T-helper 17 cell (primary cell): ENCODE data around the gene NELFCD. TPM values are rescaled to one million over a fixed set of nuclear protein-coding genes. Genes with fewer than 3 reads are reported as not detected.
"Not testable (repeated sequence)": the region's sequence is repeated elsewhere in the genome, so short reads cannot be mapped to it uniquely, and the experiment has no call there.

Experiments used
- ATAC-seq: fragments of 150-1000 bp; cut with Tn5 transposase; 2 replicates; pipeline ENCODE4 v1.10.0; 2021; ENCODE audit warnings: mild to moderate bottlenecking, moderate library complexity
- DNase-seq, 3 donors: peaks; one replicate each; pipeline versions ENCODE4 v3.0.0 to v3.0.0-alpha.2; 2020 to 2021
- H3K9me3 ChIP-seq: one replicate; pipeline ENCODE4 v1.7.0; 2013; ENCODE audit warnings: low read length, mild to moderate bottlenecking; ENCODE audit not compliant: control insufficient read depth, poor library complexity, severe bottlenecking
- H3K27ac Mint-ChIP-seq: one replicate; pipeline ENCODE4 v1.8.0; 2022; ENCODE audit warnings: mild to moderate bottlenecking, moderate library complexity, mixed read lengths
- H3K27me3 Mint-ChIP-seq: one replicate; pipeline ENCODE4 v1.8.0; 2022; ENCODE audit warnings: mixed read lengths
- H3K36me3 Mint-ChIP-seq: one replicate; pipeline ENCODE4 v1.8.0; 2022; ENCODE audit warnings: low read depth, mixed read lengths
- H3K4me1 Mint-ChIP-seq: one replicate; pipeline ENCODE4 v1.8.0; 2022; ENCODE audit warnings: mild to moderate bottlenecking, mixed read lengths
- H3K4me3 Mint-ChIP-seq: one replicate; pipeline ENCODE4 v1.8.0; 2022; ENCODE audit warnings: mild to moderate bottlenecking, moderate library complexity, mixed read lengths
- total RNA-seq, 4 donors: library from RNA in 2 of 4; stranded (reverse) in 2 of 4; gene quantifications; one replicate each; pipeline ENCODE4 v1.2.3 and lab custom pipeline; 2022 to 2026

The NELFCD gene
- total RNA-seq, 2 donors from 2014 or later, result 71.0 to 82.3 TPM

DNA sequence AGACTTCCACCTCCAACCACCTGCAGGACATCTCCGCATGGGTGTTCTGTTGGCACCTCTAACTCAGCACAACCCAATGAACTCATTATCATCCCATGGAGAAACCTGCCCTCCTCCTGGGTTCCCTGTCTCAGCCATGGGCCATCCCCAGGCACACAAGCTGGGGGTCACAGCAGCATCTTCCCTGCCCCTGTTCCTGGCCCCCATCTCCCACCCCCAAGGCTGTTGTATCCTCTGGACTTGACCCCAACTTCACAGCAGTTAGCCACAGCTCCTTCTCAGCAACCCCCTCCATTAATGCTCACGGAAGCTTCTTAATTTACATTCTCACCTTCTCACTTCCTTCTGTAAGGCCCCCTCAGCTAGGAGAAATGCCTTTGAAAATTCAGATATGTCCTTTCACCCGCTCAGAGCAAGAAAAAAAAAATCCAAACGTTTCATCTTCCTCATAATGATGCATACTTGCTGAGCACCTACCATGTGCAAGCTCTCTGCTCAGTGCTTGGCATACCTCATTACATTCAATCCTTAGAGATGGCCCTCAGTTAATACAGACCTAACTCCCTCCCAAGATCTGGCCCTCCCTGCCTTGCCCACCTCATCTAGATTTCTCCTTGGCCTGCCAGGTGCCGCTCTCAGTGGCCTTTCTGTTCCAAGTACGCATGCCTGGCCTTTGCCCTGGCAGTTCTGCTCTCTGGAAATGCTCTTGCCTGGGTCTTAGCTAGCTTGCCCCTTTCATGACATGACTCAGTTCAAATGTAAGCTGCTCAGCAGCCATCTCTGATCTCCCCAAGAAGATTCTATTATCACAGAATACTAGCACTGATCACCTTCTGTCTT, 2.5 kb upstream of the NELFCD start:
- DNase-seq, result no peak
- no peaks in the 10 kb centered on the region for H3K27me3 Mint-ChIP-seq
- H3K9me3 ChIP-seq, result no peaks in the 10 kb centered on the region
- no peak overlapping the region for H3K4me3 Mint-ChIP-seq
- no peak overlapping the region for H3K27ac Mint-ChIP-seq
- peaks cover 11% of the 10 kb centered on the region for H3K4me1 Mint-ChIP-seq
- ATAC-seq, result no peak
- peaks cover 2% of the 10 kb centered on the region for H3K36me3 Mint-ChIP-seq

DNA sequence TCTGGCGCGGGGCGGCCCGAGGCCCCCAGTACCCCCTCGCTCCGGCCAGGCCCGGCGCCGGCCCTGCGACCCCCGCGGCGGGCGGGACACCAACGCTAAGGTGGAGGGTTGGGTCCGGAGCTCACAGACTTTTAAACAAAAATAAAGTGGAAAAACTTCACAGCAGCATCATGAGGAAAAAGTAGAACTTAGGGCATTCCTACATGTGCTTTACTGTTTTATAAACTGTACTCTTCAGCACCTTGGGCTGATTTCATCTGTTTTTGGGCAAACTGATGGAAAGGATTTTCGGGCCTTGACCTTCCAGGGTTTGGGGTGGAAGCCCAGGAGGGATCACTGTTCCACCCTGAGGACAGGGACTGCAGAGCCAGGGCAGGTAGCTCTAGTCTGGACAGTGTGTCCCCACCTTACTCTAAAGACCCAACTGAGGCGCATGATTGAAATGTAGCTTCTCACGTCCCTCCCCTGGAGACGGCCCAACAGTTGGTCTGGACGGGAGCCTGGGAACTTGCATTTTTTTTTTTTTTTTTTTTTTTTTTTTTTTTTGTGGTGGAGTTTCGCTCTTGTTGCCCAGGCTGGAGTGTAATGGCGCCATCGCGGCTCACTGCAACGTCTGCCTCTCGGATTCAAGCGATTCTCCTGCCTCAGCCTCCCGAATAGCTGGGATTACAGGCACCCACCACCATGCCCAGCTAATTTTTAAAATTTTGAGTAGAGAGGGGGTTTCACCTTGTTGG, 740 bp downstream of the NELFCD start:
- H3K27ac Mint-ChIP-seq, result peak overlapping the region; percentile 87
- DNase-seq (no peak), ATAC-seq (peak; percentile 9)
- peaks cover 27% of the 10 kb centered on the region for H3K4me1 Mint-ChIP-seq
- peak overlapping the region; percentile 92 for H3K4me3 Mint-ChIP-seq
- no peaks in the 10 kb centered on the region for H3K9me3 ChIP-seq
- H3K27me3 Mint-ChIP-seq, result no peaks in the 10 kb centered on the region
- peaks cover 4% of the 10 kb centered on the region for H3K36me3 Mint-ChIP-seq

DNA sequence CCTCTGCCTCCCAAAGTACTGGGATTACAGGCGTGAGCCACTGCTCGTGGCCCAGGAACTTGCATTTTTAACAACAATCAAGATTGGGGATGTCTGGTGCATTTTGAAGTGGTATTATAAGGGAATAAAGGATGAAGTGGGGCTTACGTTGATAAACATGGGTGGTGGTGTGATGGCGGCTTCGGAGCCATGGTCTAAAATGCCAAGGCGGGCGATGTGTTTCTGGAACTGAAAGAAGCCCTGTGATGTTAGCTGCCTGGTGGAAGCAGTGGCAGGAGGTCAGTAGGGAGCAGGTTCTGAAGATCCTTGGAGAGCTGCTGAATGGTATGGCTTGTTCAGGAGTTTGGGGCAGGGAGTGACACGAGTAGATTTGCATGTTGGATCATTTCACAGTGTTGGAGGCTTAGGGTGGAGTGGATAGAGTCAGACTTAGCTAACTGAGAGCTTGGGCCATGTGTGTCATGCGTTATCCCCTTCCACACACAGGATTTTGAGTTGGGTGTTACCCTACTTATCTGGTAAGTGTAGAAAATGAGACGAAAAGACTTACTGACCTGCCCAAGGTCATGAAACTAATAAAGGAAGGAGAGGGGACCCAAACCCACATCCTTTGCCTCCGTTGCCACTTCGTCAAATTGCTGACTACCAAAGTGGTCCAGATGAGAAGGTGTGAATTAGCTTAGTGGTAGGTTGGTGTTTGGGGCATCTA, 1.5 kb downstream of the NELFCD start:
- Mint-ChIP-seq H3K36me3 (peaks cover 4% of the 10 kb centered on the region), H3K27me3 (no peaks in the 10 kb centered on the region), H3K27ac (peak overlapping the region; percentile 87), H3K4me3 (peak overlapping the region; percentile 92), H3K4me1 (peaks cover 30% of the 10 kb centered on the region)
- DNase-seq (no peak), ATAC-seq (no peak)
- no peaks in the 10 kb centered on the region for H3K9me3 ChIP-seq

DNA sequence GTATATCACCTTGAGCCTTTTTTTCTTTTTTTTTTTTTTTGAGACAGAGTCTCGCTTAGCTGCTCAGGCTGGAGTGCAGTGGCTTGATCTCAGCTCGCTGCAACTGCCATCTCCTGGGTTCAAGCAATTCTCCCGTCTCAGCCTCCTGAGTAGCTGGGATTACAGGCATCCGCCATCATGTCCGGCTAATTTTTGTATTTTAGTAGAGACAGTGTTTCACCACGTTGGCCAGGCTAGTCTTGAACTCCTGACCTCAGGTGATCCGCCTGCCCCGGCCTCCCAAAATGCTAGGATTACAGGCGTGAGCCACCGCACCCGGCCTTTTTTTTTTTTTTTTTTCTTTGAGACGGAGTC, 2.0 kb downstream of the NELFCD start:
- peak overlapping the region; percentile 87 for H3K27ac Mint-ChIP-seq

DNA sequence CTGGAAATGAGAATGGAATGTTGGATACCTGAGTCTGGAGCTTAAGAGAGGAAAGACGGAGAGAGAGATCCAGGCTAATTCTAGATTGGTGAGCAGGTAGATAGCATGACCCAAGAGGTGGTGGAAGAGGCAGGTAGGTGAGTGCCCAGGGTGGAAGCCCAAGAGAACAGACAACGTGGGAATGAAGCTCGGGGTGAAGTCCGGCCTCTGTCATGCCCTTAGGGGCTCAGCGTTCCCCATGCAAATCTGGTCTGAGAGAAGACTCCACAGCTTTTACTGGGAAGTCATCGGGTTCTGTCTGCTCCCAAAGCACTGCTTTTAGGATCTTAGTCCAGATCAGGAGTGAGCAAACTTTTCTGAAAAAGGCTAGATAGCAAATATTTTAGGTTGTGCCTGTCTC, 3.6 kb downstream of the NELFCD start:
- Mint-ChIP-seq H3K27me3 (no peaks in the 10 kb centered on the region), H3K4me3 (peak overlapping the region; percentile 67), H3K27ac (peak overlapping the region; percentile 87), H3K4me1 (peaks cover 32% of the 10 kb centered on the region), H3K36me3 (peaks cover 9% of the 10 kb centered on the region)
- H3K9me3 ChIP-seq, result no peaks in the 10 kb centered on the region
- ATAC-seq (no peak), DNase-seq (no peak)

More for the DNA sequence above, 2.0 kb downstream of the NELFCD start:
- Mint-ChIP-seq H3K4me1 (peaks cover 32% of the 10 kb centered on the region), H3K4me3 (peak overlapping the region; percentile 92)
- H3K9me3 ChIP-seq, H3K36me3 Mint-ChIP-seq, DNase-seq, ATAC-seq, H3K27me3 Mint-ChIP-seq: not testable (repeated sequence)

DNA sequence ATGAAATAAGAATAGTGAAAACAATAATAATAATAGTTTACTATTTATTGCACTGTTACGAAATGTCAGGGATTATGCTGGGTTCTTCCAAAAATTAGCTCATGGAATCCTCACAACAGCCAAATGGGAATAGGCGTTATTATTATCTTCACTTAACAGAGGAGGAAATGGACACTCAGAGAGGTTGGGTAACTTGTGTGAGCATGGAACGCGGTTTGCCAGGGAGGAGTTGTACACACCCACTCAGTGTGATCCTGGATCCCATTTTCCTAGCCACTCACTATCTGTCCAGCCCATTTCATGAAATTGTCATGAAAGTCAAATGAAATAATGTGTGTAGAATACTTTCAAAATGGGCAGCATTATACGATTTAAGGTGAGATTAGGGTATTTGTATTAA, 4.6 kb downstream of the NELFCD start:
- Mint-ChIP-seq H3K4me3 (no peak overlapping the region), H3K27me3 (no peaks in the 10 kb centered on the region), H3K36me3 (peaks cover 9% of the 10 kb centered on the region), H3K4me1 (peaks cover 32% of the 10 kb centered on the region), H3K27ac (no peak overlapping the region)
- DNase-seq (no peak), ATAC-seq (no peak)
- H3K9me3 ChIP-seq, result no peaks in the 10 kb centered on the region

DNA sequence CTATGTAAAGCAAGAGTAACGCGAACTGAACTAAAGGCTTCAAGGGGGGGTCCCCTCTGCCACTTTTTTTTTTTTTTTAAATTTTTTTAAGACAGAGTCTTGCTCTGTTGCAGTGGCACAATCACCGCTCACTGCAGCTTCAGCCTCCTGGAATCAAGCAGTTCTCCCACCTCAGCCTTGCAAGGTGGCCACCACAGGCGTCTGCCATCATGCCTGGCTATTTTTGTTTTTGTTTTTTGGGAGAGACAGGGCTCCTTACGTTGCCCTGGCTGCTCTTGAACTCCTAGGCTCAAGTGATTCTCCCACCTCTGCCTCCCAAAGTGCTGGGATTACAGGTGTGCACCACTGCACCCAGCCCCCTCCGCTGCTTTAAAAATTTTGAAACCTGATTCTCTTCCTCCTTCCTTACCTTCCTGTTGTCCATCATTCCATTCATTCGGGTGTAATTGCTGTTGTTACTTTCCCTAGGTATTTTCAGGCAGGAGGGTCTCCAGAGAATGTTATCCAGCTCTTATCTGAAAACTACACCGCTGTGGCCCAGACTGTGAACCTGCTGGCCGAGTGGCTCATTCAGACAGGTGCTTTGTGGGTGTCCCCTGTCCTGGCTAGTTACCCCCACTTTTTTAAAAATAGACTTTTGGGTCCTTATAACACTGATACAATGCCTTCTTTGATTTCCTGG, 5.4 kb downstream of the NELFCD start:
- no peaks in the 10 kb centered on the region for H3K9me3 ChIP-seq
- ATAC-seq, result no peak
- Mint-ChIP-seq H3K4me1 (peaks cover 32% of the 10 kb centered on the region), H3K4me3 (no peak overlapping the region), H3K27ac (peak overlapping the region; percentile 66), H3K27me3 (no peaks in the 10 kb centered on the region), H3K36me3 (peaks cover 7% of the 10 kb centered on the region)
- no peak for DNase-seq

DNA sequence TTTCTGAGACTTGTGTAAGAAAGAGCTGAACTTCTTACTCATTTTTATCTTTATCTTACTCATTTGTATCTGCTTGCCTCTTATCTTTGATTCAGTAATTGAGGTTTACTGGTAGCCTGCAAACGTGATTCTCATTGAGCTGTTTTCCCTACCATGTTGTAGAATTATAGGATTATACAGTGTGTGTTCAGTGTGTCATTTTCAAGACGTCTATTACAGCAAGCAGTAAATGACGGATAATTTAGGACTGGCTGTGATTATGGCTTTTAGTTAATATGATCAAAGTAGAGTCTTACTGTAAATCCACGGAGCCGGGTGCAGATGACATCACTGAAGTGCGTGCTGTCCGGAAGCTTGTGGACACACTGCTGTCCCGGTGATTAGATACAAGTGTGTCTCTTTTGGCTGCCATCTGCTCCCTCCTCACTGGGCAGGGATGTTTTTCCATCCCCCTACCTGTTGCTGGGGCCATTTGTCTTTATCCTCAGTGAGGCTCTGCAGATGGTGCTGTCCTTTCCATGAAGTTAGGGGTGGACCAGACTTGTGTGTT, 6.0 kb downstream of the NELFCD start:
- peaks cover 32% of the 10 kb centered on the region for H3K4me1 Mint-ChIP-seq
- ATAC-seq (no peak), DNase-seq (no peak)
- peaks cover 9% of the 10 kb centered on the region for H3K36me3 Mint-ChIP-seq
- H3K27ac Mint-ChIP-seq, result peak overlapping the region; percentile 66
- H3K9me3 ChIP-seq, result no peaks in the 10 kb centered on the region
- no peaks in the 10 kb centered on the region for H3K27me3 Mint-ChIP-seq
- H3K4me3 Mint-ChIP-seq, result no peak overlapping the region

DNA sequence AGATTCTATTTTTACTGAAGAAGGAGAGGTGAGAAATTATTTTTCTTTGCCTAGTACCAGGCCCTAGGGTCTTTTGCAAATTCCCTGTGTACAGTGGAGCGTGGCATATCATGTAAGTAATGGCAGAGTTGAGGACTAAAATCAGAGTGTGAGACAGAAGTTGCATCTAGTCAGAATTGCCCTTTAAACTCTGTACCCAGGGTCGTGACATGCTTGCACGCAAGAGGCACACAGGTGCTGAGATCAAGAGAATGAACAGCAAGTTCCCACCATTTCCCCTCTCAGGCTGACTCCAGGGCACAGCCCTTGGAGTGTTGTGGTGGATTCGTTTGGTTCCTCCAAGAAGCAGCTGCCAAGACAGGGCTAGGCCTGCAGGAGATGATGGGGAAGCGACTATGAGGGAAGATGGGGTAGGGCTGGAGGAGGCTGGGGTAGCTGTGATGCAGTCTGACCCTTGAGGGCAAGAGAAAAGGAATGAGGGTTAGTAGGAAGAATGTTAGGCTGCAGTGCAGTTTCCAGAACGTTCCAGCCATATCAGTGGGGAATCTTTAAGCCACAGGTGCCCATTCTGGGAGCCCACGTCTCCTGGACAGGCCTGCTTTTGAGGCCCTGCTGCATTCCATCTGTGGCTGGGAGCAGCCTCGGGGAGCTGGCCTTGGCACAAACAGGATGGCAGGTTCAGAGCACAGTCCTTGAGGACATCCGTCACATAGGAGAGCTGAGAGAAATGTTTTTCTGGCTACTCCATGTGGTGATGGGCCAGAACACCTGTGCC, 6.9 kb downstream of the NELFCD start:
- DNase-seq, result no peak
- Mint-ChIP-seq H3K4me1 (peaks cover 24% of the 10 kb centered on the region), H3K4me3 (no peak overlapping the region), H3K27me3 (no peaks in the 10 kb centered on the region), H3K27ac (peak overlapping the region; percentile 29), H3K36me3 (peaks cover 9% of the 10 kb centered on the region)
- ATAC-seq, result no peak
- H3K9me3 ChIP-seq, result no peaks in the 10 kb centered on the region

DNA sequence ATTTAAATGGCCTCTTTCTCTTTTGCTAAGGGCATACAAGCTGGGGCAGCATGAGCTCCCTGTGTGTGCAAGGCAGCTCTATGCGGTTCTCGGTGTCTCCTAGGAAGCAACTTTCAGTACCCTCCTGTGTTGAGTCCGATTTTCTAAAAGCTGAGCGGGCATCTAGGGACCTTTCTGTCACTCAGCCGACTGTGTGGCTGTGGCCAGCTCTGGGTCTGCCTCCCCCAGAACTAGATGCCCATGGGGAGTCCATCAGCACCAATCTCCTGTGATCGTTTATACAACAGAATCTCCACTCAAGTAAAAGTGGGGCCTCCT, 7.5 kb downstream of the NELFCD start:
- DNase-seq (no peak), ATAC-seq (no peak)
- H3K4me1 Mint-ChIP-seq, result peaks cover 24% of the 10 kb centered on the region
- peaks cover 9% of the 10 kb centered on the region for H3K36me3 Mint-ChIP-seq
- H3K4me3 Mint-ChIP-seq, result no peak overlapping the region
- no peaks in the 10 kb centered on the region for H3K27me3 Mint-ChIP-seq
- H3K9me3 ChIP-seq, result no peaks in the 10 kb centered on the region
- peak overlapping the region; percentile 29 for H3K27ac Mint-ChIP-seq

DNA sequence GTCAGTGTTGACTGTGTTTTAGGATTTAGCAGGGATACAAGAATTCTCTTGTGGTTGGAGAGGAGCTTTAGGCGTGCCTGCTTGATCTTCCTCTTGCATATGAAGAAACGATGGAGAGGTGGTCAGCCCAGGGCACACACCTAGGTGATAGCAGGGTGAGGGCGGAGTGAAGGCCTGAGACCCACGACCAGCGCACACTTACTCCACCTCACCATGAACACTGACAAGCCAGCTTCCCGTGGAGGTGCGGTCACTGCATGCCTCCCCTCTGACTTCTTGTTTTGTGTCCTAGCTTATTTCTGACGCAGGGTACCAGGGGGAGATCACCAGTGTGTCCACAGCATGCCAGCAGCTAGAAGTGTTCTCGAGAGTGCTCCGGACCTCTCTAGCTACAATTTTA, 8.1 kb downstream of the NELFCD start:
- Mint-ChIP-seq H3K27ac (no peak overlapping the region), H3K36me3 (peaks cover 8% of the 10 kb centered on the region), H3K4me1 (peaks cover 17% of the 10 kb centered on the region), H3K4me3 (no peak overlapping the region), H3K27me3 (no peaks in the 10 kb centered on the region)
- H3K9me3 ChIP-seq, result no peaks in the 10 kb centered on the region
- no peak for DNase-seq
- no peak for ATAC-seq

DNA sequence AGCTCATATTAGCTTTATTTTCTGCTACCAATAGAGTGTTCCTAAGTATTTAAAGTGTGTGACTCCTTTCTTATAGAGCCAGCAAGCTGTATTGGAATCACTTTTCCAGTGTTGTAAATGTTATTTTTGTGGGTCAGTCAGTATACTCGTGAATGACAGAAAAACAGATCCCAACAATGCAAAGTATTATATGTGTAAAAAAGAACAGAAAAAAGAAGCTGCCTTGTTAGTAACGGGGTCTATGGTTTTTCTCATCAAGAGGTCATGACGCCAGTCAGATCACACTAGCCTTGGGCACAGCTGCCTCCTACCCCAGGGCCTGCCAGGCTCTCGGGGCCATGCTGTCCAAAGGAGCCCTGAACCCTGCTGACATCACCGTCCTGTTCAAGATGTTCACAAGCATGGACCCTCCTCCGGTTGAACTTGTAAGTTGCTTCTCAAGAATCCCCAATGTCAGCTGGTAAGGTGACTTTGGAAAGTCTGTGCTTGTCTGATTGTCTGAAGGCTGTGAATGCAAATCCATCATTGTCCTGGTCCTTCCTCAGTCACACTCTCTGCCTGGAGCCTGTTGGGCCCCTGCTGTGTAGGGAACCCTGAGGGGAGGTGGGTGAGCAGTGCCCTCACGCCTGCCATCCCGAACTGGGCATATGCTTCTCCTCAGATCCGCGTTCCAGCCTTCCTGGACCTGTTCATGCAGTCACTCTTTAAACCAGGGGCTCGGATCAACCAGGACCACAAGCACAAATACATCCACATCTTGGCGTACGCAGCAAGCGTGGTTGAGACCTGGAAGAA, 9.8 kb downstream of the NELFCD start:
- peak overlapping the region; percentile 8 for H3K27ac Mint-ChIP-seq
- ATAC-seq (no peak), DNase-seq (no peak)
- H3K36me3 Mint-ChIP-seq, result peaks cover 12% of the 10 kb centered on the region
- no peaks in the 10 kb centered on the region for H3K27me3 Mint-ChIP-seq
- H3K4me1 Mint-ChIP-seq, result peaks cover 10% of the 10 kb centered on the region
- H3K9me3 ChIP-seq, result no peaks in the 10 kb centered on the region
- H3K4me3 Mint-ChIP-seq, result no peak overlapping the region
